Activated T-cell treated with anti-CD3 and anti-CD28 coated beads, Interleukin-2, amount 50 U/mL, for 24 hours (primary cell): Measurements from ENCODE around the gene SLC6A9.

ENCODE experiments used
- DNase-seq: peaks from one replicate; pipeline ENCODE4 v3.0.0-alpha.2; 2020
- H3K27ac Mint-ChIP-seq: 2 replicates; pipeline ENCODE4 v1.8.0; 2020; ENCODE audit warnings: mild to moderate bottlenecking, mixed read lengths
- H3K27me3 Mint-ChIP-seq: 2 replicates; pipeline ENCODE4 v1.8.0; 2020; ENCODE audit warnings: mixed read lengths
- H3K36me3 Mint-ChIP-seq: 2 replicates; pipeline ENCODE4 v1.8.0; 2020; ENCODE audit warnings: low read depth, mixed read lengths
- H3K4me1 Mint-ChIP-seq: 2 replicates; pipeline ENCODE4 v1.8.0; 2020; ENCODE audit warnings: low read depth, mixed read lengths
- H3K4me3 Mint-ChIP-seq: 2 replicates; pipeline ENCODE4 v1.8.0; 2020; ENCODE audit warnings: mild to moderate bottlenecking, moderate library complexity, mixed read lengths
- H3K9me3 Mint-ChIP-seq: 2 replicates; pipeline ENCODE4 v1.8.0; 2020; ENCODE audit warnings: mixed read lengths

Gene SLC6A9

DNA sequence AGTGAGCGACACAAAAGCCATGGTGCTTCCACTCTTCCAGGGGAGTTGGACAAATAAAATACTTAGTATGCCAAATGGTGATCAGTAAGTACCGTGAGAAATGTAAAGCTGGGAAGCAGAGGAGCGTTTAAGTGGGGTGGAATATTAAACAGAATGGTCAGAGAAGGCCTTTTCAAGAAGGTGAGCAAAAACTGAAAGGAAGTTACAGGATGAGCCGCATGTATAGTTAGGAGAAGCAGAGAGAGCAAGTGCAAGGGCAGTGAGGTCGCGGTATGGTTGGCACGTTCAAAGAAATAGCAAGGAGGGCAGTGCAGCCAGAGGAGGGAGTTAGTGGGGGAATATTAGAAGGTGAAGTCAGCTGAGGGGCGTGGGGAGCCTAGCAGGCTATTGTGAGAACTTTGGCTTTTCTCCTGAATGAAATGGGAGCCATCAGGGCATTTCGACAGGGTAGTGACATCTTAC lies 57.2 kb downstream of the SLC6A9 start:
- DNase-seq = no peak
- H3K27ac Mint-ChIP-seq = peak overlapping the region; percentile 93

DNA sequence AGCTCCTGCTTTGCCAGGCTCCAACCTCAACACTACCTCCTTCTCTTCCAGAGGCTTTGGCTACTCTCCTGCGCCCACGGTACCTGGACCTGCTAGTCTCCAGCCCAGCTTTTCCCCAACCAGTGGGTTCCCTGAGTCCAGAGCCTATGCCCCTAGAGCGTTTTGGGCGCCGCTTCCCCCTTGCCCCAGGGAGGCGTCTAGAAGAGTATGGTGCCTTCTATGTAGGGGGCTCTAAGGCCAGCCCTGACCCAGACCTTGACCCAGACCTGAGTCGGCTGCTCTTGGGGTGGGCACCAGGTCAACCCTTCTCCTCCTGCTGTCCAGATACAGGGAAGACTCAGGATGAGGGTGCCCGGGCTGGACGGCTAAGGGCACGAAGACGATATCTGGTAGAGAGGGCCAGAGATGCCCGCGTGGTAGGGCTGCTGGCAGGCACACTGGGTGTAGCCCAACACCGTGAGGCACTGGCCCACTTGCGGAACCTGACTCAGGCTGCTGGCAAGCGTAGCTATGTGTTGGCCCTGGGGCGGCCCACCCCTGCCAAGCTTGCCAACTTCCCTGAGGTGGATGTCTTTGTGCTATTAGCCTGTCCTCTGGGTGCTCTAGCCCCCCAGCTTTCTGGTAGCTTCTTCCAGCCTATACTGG lies 59.8 kb downstream of the SLC6A9 start:
- no peak overlapping the region for H3K27ac Mint-ChIP-seq
- H3K4me1 Mint-ChIP-seq = peaks cover 43% of the 10 kb centered on the region
- peak overlapping the region; percentile 99 for H3K4me3 Mint-ChIP-seq
- peaks cover 75% of the 10 kb centered on the region for H3K36me3 Mint-ChIP-seq
- no peak for DNase-seq
- no peaks in the 10 kb centered on the region for H3K9me3 Mint-ChIP-seq
- H3K27me3 Mint-ChIP-seq = no peaks in the 10 kb centered on the region

More for the DNA sequence above, 57.2 kb downstream of the SLC6A9 start:
- H3K36me3 Mint-ChIP-seq = peaks cover 83% of the 10 kb centered on the region
- H3K4me3 Mint-ChIP-seq = peak overlapping the region; percentile 90
- no peaks in the 10 kb centered on the region for H3K9me3 Mint-ChIP-seq
- H3K4me1 Mint-ChIP-seq = peaks cover 66% of the 10 kb centered on the region
- no peaks in the 10 kb centered on the region for H3K27me3 Mint-ChIP-seq

DNA sequence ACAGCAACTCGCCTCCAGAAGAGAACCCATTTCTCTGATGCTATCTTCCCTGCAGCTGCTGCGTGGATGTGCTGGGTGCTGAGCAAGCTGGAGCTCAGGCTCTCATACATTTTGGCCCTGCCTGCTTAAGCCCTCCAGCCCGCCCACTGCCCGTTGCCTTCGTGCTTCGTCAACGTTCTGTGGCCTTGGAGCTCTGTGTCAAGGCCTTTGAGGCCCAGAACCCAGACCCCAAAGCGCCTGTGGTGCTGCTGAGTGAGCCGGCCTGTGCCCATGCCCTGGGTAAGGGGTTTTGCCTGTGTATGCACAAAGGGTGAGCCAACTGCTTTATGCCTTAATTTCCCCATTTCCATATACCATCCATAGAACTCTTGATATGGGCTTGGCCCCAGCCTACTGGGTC lies 60.4 kb downstream of the SLC6A9 start:
- H3K4me1 Mint-ChIP-seq = peaks cover 37% of the 10 kb centered on the region
- no peak for DNase-seq
- peak overlapping the region; percentile 97 for H3K27ac Mint-ChIP-seq
- H3K27me3 Mint-ChIP-seq = no peaks in the 10 kb centered on the region
- H3K36me3 Mint-ChIP-seq = peaks cover 72% of the 10 kb centered on the region
- H3K9me3 Mint-ChIP-seq = no peaks in the 10 kb centered on the region
- H3K4me3 Mint-ChIP-seq = peak overlapping the region; percentile 99

- Mint-ChIP-seq H3K27me3 (no peaks in the 10 kb centered on the region), H3K36me3 (peaks cover 68% of the 10 kb centered on the region), H3K4me1 (peaks cover 35% of the 10 kb centered on the region), H3K4me3 (peak overlapping the region; percentile 99), H3K9me3 (no peaks in the 10 kb centered on the region), H3K27ac (peak overlapping the region; percentile 97)
- DNase-seq = no peak
Observed at GRCh38 chr1:43970502-43970901, 60.8 kb downstream of the SLC6A9 start.

GRCh38 chr1:43969746-43970466 lies 61.4 kb downstream of the SLC6A9 start, which contains the start of gene DPH2:
Gene DPH2, plus strand, starts transcription at chr1:43970010. Its CDS starts 166 bp downstream, at chr1:43970176.
- no peaks in the 10 kb centered on the region for H3K27me3 Mint-ChIP-seq
- peak within 1 kb of the TSS; percentile 97 for H3K27ac Mint-ChIP-seq
- DNase-seq = peak; percentile 95
- H3K4me1 Mint-ChIP-seq = peaks cover 35% of the 10 kb centered on the region
- H3K9me3 Mint-ChIP-seq = no peaks in the 10 kb centered on the region
- peaks cover 64% of the 10 kb centered on the region for H3K36me3 Mint-ChIP-seq
- peak within 1 kb of the TSS; percentile 99 for H3K4me3 Mint-ChIP-seq

DNA sequence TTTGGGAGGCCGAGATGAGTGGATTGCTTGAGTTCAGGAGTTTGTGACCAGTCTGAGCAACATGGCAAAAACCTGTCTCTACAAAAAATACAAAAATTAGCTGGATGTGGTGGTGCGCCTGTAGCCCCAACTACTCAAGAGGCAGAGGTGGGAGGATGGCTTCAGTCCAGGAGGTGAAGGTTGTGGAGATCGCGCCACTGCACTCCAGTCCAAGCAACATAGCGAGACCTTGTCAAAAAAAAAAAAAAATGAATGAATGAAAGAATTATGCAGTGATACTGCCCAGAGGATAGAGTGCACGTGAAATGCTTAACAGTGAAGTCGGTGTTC lies 61.9 kb downstream of the SLC6A9 start:
- Mint-ChIP-seq H3K36me3 (peaks cover 64% of the 10 kb centered on the region), H3K27me3 (no peaks in the 10 kb centered on the region), H3K4me1 (peaks cover 35% of the 10 kb centered on the region), H3K27ac (peak overlapping the region; percentile 51), H3K4me3 (peak overlapping the region; percentile 99), H3K9me3 (no peaks in the 10 kb centered on the region)
- no peak for DNase-seq

GRCh38 chr1:43968348-43968948 lies 62.8 kb downstream of the SLC6A9 start:
- no peak for DNase-seq
- H3K9me3 Mint-ChIP-seq = no peaks in the 10 kb centered on the region
- peaks cover 25% of the 10 kb centered on the region for H3K4me1 Mint-ChIP-seq
- H3K36me3 Mint-ChIP-seq = peaks cover 55% of the 10 kb centered on the region
- no peak overlapping the region for H3K27ac Mint-ChIP-seq
- H3K4me3 Mint-ChIP-seq = no peak overlapping the region
- H3K27me3 Mint-ChIP-seq = no peaks in the 10 kb centered on the region

- Mint-ChIP-seq H3K27me3 (no peaks in the 10 kb centered on the region), H3K4me1 (peaks cover 5% of the 10 kb centered on the region), H3K27ac (no peak overlapping the region), H3K36me3 (peaks cover 43% of the 10 kb centered on the region), H3K9me3 (no peaks in the 10 kb centered on the region), H3K4me3 (no peak overlapping the region)
- DNase-seq = no peak
Observed at GRCh38 chr1:43965316-43965715, 65.9 kb downstream of the SLC6A9 start.

DNA sequence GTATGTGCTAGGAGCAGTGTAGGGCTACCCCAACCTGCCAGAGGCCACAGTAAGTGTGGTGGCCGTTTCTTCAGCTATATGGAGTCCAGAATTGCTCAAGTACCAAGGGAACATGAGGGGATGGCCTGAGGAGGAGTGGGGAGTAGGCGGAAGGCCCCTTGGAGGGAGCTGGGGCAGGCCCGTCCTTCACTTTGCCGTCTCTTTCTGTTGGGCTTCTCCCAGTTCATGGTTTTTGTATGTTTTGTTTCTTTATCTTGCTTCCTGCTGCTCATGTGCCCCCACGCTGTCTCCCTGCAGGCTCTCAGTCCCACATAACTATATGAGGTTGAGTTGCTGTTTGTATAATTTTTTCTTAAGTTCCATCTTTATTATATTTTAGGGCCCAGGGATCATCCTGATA lies 67.4 kb downstream of the SLC6A9 start:
- DNase-seq = no peak
- no peak overlapping the region for H3K4me3 Mint-ChIP-seq
- no peak overlapping the region for H3K27ac Mint-ChIP-seq
- H3K9me3 Mint-ChIP-seq = no peaks in the 10 kb centered on the region
- no peaks in the 10 kb centered on the region for H3K4me1 Mint-ChIP-seq
- H3K27me3 Mint-ChIP-seq = no peaks in the 10 kb centered on the region
- H3K36me3 Mint-ChIP-seq = peaks cover 45% of the 10 kb centered on the region

- no peaks in the 10 kb centered on the region for H3K9me3 Mint-ChIP-seq
Observed at GRCh38 chr1:43963006-43963405, 68.3 kb downstream of the SLC6A9 start.

GRCh38 chr1:43962324-43962723 lies 68.9 kb downstream of the SLC6A9 start:
- H3K4me1 Mint-ChIP-seq = no peaks in the 10 kb centered on the region

More at GRCh38 chr1:43963006-43963405, 68.3 kb downstream of the SLC6A9 start:
- DNase-seq = no peak
- H3K27ac Mint-ChIP-seq = no peak overlapping the region
- H3K4me3 Mint-ChIP-seq = no peak overlapping the region
- no peaks in the 10 kb centered on the region for H3K4me1 Mint-ChIP-seq
- peaks cover 53% of the 10 kb centered on the region for H3K36me3 Mint-ChIP-seq
- no peaks in the 10 kb centered on the region for H3K27me3 Mint-ChIP-seq

DNA sequence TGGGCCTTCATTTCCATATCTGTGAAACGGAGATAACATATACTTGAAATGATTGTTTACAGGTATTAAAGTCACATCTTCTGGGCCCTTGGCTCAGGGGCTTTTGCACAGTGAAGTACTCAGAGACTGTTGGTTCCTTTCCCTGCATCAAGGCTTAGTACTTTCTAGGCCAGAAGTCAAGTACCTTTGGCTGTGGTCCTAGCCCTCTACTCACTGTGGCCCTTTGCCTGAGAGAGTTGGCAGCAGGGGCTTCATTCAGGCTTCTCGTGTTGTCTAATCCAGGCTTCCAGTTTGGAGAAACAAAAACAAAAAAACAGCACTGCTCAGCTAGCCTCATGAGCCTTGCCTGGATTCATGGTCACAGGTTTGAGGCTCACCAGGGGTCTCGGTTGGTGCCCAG lies 69.6 kb downstream of the SLC6A9 start:
- Mint-ChIP-seq H3K27me3 (no peaks in the 10 kb centered on the region), H3K27ac (no peak overlapping the region), H3K4me3 (no peak overlapping the region), H3K9me3 (no peaks in the 10 kb centered on the region), H3K36me3 (peaks cover 53% of the 10 kb centered on the region), H3K4me1 (no peaks in the 10 kb centered on the region)
- DNase-seq = no peak

More at GRCh38 chr1:43962324-43962723, 68.9 kb downstream of the SLC6A9 start:
- H3K27me3 Mint-ChIP-seq = no peaks in the 10 kb centered on the region
- H3K9me3 Mint-ChIP-seq = no peaks in the 10 kb centered on the region
- no peak overlapping the region for H3K4me3 Mint-ChIP-seq
- peaks cover 53% of the 10 kb centered on the region for H3K36me3 Mint-ChIP-seq
- no peak for DNase-seq
- H3K27ac Mint-ChIP-seq = no peak overlapping the region

DNA sequence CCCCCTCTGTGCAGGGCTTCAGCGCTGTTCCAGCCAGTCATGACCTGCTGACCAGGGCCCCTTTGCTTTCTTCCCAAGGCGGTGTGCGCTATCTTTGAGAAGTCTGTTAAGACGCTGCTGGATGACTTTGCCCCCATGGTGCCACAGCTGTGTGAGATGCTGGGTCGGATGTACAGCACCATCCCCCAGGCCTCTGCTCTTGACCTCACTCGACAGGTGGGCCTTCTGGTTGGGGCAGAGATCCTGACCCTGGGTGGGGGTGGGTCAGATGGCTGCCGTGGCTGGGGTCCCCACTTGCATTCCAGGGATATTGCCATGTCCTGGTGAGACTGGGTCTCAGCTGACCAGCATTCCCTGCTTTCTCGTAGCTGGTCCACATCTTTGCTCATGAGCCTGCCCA lies 70.5 kb downstream of the SLC6A9 start:
- H3K4me1 Mint-ChIP-seq = no peaks in the 10 kb centered on the region
- no peaks in the 10 kb centered on the region for H3K9me3 Mint-ChIP-seq
- DNase-seq = no peak
- no peaks in the 10 kb centered on the region for H3K27me3 Mint-ChIP-seq
- peaks cover 57% of the 10 kb centered on the region for H3K36me3 Mint-ChIP-seq
- H3K27ac Mint-ChIP-seq = no peak overlapping the region
- H3K4me3 Mint-ChIP-seq = no peak overlapping the region

DNA sequence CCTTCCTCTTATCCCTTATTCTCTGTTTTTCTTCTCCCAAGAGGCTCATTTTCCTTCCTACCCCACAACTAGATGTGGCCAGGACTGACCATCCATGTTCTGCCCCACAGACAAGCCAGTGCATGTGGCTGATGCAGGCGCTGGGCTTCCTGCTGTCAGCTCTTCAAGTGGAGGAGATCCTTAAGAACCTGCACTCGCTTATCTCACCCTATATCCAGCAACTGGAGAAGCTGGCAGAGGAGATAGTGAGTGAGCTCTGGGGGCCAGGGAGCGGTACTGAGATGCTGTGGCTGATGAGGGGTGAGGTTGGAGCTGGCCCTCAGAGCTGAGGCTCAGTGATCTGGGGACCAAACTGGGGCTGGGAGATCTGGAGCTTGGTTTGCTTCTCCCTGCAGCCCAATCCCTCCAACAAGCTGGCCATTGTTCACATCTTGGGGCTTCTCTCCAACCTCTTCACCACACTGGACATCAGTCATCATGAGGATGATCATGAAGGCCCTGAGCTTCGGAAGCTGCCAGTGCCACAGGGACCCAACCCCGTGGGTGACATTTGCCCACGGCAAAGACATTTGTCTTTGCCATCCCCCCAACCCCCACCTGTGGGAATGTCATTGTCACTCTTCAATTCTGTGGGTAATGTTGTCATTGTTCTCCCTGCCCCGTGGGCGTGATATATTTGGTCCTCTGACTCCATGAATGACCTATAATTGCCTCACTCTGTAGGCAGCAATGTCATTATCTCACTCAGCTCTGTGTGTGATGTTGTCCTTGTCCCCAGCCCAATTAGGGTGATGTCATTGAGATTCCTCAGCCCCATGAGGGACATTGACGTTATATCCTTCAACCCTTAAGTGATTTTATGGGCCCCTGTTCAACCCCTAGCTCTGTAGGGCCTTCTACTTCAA lies 72.7 kb downstream of the SLC6A9 start:
- DNase-seq = no peak
- Mint-ChIP-seq H3K36me3 (peaks cover 57% of the 10 kb centered on the region), H3K4me1 (no peaks in the 10 kb centered on the region), H3K9me3 (no peaks in the 10 kb centered on the region), H3K27me3 (no peaks in the 10 kb centered on the region), H3K27ac (no peak overlapping the region), H3K4me3 (no peak overlapping the region)
